HG03045 (cell line): ENCODE results near the gene NUDT14.

Experiments
- ATAC-seq: cut with Tn5 transposase; IDR thresholded peaks from one replicate; pipeline ENCODE4 v1.9.1; 2021; ENCODE audit warnings: mild to moderate bottlenecking, moderate library complexity; ENCODE audit not compliant: unreplicated experiment

The NUDT14 gene

GRCh38 chr14:105161964-105162668 lies 19.0 kb downstream of the NUDT14 start:
- no peak for ATAC-seq

GRCh38 chr14:105161309-105161708 lies 19.8 kb downstream of the NUDT14 start:
- no peak for ATAC-seq

- ATAC-seq: no peak
Measured at GRCh38 chr14:105160776-105161175, 20.3 kb downstream of the NUDT14 start.

- ATAC-seq: no peak
Measured at GRCh38 chr14:105159344-105159743, 21.8 kb downstream of the NUDT14 start.

- no peak for ATAC-seq
Measured at GRCh38 chr14:105158794-105159193, 22.3 kb downstream of the NUDT14 start.

- ATAC-seq: no peak
Measured at GRCh38 chr14:105157872-105158271, 23.2 kb downstream of the NUDT14 start.

GRCh38 chr14:105156414-105157375 lies 24.4 kb downstream of the NUDT14 start:
- ATAC-seq: no peak

- ATAC-seq: no peak
Measured at GRCh38 chr14:105155681-105156413, 25.3 kb downstream of the NUDT14 start.

- no peak for ATAC-seq
Measured at GRCh38 chr14:105155071-105155651, 26.0 kb downstream of the NUDT14 start.

GRCh38 chr14:105154476-105154871 lies 26.6 kb downstream of the NUDT14 start:
- no peak for ATAC-seq

- no peak for ATAC-seq
Measured at GRCh38 chr14:105153739-105154475, 27.2 kb downstream of the NUDT14 start.

GRCh38 chr14:105153331-105153731 lies 27.8 kb downstream of the NUDT14 start:
- ATAC-seq: no peak

GRCh38 chr14:105152794-105153241 lies 28.3 kb downstream of the NUDT14 start:
- ATAC-seq: no peak

- ATAC-seq: no peak
Measured at GRCh38 chr14:105151838-105152793, 29.0 kb downstream of the NUDT14 start.

GRCh38 chr14:105151084-105151837 lies 29.9 kb downstream of the NUDT14 start:
- ATAC-seq: no peak

- no peak for ATAC-seq
Measured at GRCh38 chr14:105150368-105151083, 30.6 kb downstream of the NUDT14 start.

- no peak for ATAC-seq
Measured at GRCh38 chr14:105150026-105150367, 31.1 kb downstream of the NUDT14 start.
